HG03139 (cell line): ENCODE measurements around the gene LIPE.
A peak's percentile ranks its signal among the peaks of the same experiment; 100 is the strongest.
"Not testable (repeated sequence)": the region's sequence is repeated elsewhere in the genome, so short reads cannot be mapped to it uniquely, and the experiment has no call there.

Experiments used
- ATAC-seq: cut with Tn5 transposase; IDR thresholded peaks from one replicate; pipeline ENCODE4 v1.9.1; 2021; ENCODE audit not compliant: unreplicated experiment

The LIPE gene

GRCh38 chr19:42450314-42450934 is 23.2 kb upstream of the LIPE start:
- ATAC-seq = peak; percentile 88

- ATAC-seq = not testable (repeated sequence)
These were observed 21.1 kb upstream of the LIPE start for GRCh38 chr19:42448306-42448705.

- ATAC-seq = no peak
These were observed 18.8 kb upstream of the LIPE start for GRCh38 chr19:42445948-42446347.

- ATAC-seq = no peak
These were observed 16.8 kb upstream of the LIPE start for GRCh38 chr19:42443944-42444398.

GRCh38 chr19:42442833-42443232 is 15.6 kb upstream of the LIPE start, which contains the start of gene CXCL17:
CXCL17 (minus strand) TSS chr19:42442946; CDS start chr19:42442832, 114 bp downstream.
- no peak for ATAC-seq

GRCh38 chr19:42441049-42441445 is 13.9 kb upstream of the LIPE start:
- no peak for ATAC-seq

GRCh38 chr19:42440357-42441048 is 13.3 kb upstream of the LIPE start:
- no peak for ATAC-seq

GRCh38 chr19:42436006-42436405 is 8.8 kb upstream of the LIPE start:
- ATAC-seq = no peak

- no peak for ATAC-seq
These were observed 8.1 kb upstream of the LIPE start for GRCh38 chr19:42435316-42435715.

GRCh38 chr19:42433503-42434260 is 6.5 kb upstream of the LIPE start:
- ATAC-seq = no peak

- no peak for ATAC-seq
These were observed 4.3 kb upstream of the LIPE start for GRCh38 chr19:42431486-42431885.

- ATAC-seq = no peak
These were observed 1.5 kb upstream of the LIPE start for GRCh38 chr19:42428676-42429075.

GRCh38 chr19:42426643-42427042 is 545 bp downstream of the LIPE start:
- no peak for ATAC-seq

- no peak for ATAC-seq
These were observed 2.5 kb downstream of the LIPE start for GRCh38 chr19:42424712-42425131.

GRCh38 chr19:42424345-42424707 is 2.9 kb downstream of the LIPE start:
- no peak for ATAC-seq

- ATAC-seq = peak; percentile 83
These were observed 3.5 kb downstream of the LIPE start for GRCh38 chr19:42423462-42424344.

GRCh38 chr19:42422901-42423461 is 4.2 kb downstream of the LIPE start:
- ATAC-seq = peak; percentile 18

GRCh38 chr19:42422092-42422900 is 4.9 kb downstream of the LIPE start:
- ATAC-seq = no peak

- ATAC-seq = no peak
These were observed 5.6 kb downstream of the LIPE start for GRCh38 chr19:42421591-42422031.

- ATAC-seq = no peak
These were observed 6.1 kb downstream of the LIPE start for GRCh38 chr19:42421101-42421500.
